Activated naive CD8-positive, alpha-beta T cell treated with anti-CD3 and anti-CD28 coated beads, Interleukin-2, amount 10 ng/mL, durations not matched to agents 7 days and 5 days (primary cell): Measurements from ENCODE around the gene HBS1L. TPM values are rescaled to one million over a fixed set of nuclear protein-coding genes. Genes with fewer than 3 reads are reported as not detected.

Experiments used
- ATAC-seq: fragments of 150-1000 bp; cut with Tn5 transposase; one replicate; pipeline ENCODE4 v1.10.0; 2021; ENCODE audit warnings: low read depth, moderate library complexity
- POLR2A ChIA-PET: fragments of 350-600 bp; sonication (Branson Sonifier 250); formaldehyde crosslinking; loops from one replicate; lab custom pipeline; 2021; ENCODE audit warnings: antibody characterized with exemption; lab: Charles Lee
- DNase-seq: peaks from one replicate; pipeline ENCODE4 v3.0.0; 2021
- H3K27ac Mint-ChIP-seq: one replicate; pipeline ENCODE4 v1.8.0; 2022; ENCODE audit warnings: mild to moderate bottlenecking, mixed read lengths
- H3K27me3 Mint-ChIP-seq: one replicate; pipeline ENCODE4 v1.8.0; 2022; ENCODE audit warnings: mild to moderate bottlenecking, moderate library complexity, mixed read lengths
- H3K36me3 Mint-ChIP-seq: one replicate; pipeline ENCODE4 v1.8.0; 2021; ENCODE audit warnings: mild to moderate bottlenecking, mixed read lengths
- H3K4me1 Mint-ChIP-seq: one replicate; pipeline ENCODE4 v1.8.0; 2021; ENCODE audit warnings: mixed read lengths
- H3K4me3 Mint-ChIP-seq: one replicate; pipeline ENCODE4 v1.8.0; 2022; ENCODE audit warnings: mild to moderate bottlenecking, moderate library complexity, mixed read lengths
- H3K9me3 Mint-ChIP-seq: one replicate; pipeline ENCODE4 v1.8.0; 2021; ENCODE audit warnings: mixed read lengths
- total RNA-seq, 2 experiments: library from RNA; stranded (reverse); gene quantifications; one replicate each; pipeline ENCODE4 v1.2.3, GENCODE V29; 2021

HBS1L gene
- total RNA-seq, 2 experiments from 2014 or later: 72.6 to 72.7 TPM

DNA sequence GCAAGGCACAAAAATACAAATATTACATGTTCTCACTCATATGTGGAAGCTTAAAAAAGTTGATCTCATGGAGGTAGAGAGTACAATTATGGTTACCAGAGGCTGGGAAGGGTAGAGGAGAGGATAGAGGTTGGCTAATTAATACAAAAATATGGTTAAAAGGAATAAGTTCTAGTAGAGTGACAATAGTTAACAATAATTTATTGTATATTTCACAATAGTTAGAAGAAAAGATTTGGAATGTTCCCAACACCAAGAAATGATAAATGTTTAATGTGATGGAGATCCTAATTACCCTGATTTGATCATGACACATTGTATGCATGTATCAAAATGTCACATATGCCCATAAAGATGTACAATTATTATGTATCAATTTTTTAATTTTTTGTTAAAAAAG is 106.5 kb downstream of the HBS1L start:
- no peak overlapping the region for H3K27ac Mint-ChIP-seq
- no peaks in the 10 kb centered on the region for H3K27me3 Mint-ChIP-seq
- ATAC-seq (no peak), DNase-seq (no peak)
- H3K4me1 Mint-ChIP-seq: no peaks in the 10 kb centered on the region
- no peaks in the 10 kb centered on the region for H3K36me3 Mint-ChIP-seq
- no peaks in the 10 kb centered on the region for H3K9me3 Mint-ChIP-seq
- POLR2A ChIA-PET: no interaction called here
- H3K4me3 Mint-ChIP-seq: no peak overlapping the region

DNA sequence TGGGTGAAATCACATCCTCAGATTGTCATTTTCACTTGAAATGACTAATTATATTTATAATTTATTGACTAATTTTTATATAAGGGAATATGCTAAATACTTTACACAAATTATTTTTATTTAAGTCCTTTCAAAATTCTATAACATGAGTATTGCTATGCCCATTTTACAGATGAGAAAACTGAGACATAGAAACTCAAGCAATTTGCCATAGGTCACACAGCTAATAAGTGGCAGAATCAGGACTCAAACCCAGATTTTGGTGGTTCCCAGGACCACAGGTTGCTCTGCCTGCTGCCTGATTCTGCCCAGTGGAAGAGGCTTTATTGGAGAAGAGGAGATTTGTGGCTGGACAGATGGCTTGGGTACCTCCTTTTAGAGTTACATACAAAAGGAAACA is 109.6 kb downstream of the HBS1L start:
- Mint-ChIP-seq H3K27ac (no peak overlapping the region), H3K4me3 (no peak overlapping the region), H3K9me3 (no peaks in the 10 kb centered on the region), H3K36me3 (no peaks in the 10 kb centered on the region), H3K4me1 (no peaks in the 10 kb centered on the region), H3K27me3 (no peaks in the 10 kb centered on the region)
- ATAC-seq (no peak), DNase-seq (no peak)
- POLR2A ChIA-PET: no interaction called here

DNA sequence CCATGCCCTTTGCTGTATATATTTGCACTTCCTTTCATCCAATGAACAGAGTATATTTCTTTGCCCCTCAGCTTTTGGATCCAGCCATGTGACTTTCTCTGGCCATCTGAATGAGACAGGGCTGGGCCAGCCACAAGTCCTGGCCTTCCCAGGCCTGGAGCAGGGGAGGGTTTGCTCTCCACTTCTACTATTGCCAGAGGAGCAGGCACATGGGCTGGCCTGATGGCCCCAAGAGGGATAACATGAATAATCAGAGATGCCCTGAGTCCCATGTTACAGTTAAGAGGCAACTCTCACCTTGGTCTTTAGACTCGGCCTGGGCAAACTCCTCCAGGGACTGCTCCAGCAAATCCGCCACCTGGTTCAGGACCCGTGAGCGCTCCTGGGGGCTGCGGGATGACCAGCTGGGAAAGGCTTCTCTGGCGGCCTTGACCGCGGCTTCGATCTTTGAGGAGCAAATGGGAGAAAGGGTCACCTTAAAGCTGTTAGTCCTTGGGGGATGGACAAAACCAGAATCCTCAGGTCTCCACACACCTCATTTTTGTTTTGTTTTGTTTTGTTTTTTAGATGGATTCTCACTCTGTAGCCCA is 111.0 kb downstream of the HBS1L start:
- H3K4me3 Mint-ChIP-seq: no peak overlapping the region
- no peaks in the 10 kb centered on the region for H3K9me3 Mint-ChIP-seq
- POLR2A ChIA-PET: no interaction called here
- no peak for ATAC-seq
- DNase-seq: no peak
- no peak overlapping the region for H3K27ac Mint-ChIP-seq
- peaks cover 7% of the 10 kb centered on the region for H3K4me1 Mint-ChIP-seq
- H3K36me3 Mint-ChIP-seq: no peaks in the 10 kb centered on the region
- no peaks in the 10 kb centered on the region for H3K27me3 Mint-ChIP-seq

DNA sequence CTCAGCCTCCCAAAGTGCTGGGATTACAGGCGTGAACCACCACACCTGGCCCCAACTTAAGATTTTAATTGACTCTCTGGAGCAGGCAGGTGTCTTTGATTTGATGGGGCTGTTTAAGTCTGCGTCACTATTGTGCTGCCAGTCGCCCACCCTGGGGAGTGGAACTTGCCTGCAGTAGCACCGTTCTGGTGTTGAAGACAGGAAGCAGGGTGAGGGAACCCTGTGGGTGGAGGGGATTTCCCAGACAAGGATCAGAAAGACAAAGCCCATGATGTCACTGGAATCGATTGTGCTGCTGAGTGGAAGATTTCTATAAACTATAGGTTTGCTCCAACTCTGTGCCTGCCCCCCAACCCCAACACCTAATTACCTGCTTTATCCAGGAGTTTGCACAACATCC is 115.7 kb downstream of the HBS1L start:
- ATAC-seq (peak; percentile 85), DNase-seq (no peak)
- no peaks in the 10 kb centered on the region for H3K36me3 Mint-ChIP-seq
- H3K27me3 Mint-ChIP-seq: no peaks in the 10 kb centered on the region
- POLR2A ChIA-PET: no interaction called here
- no peaks in the 10 kb centered on the region for H3K9me3 Mint-ChIP-seq
- peaks cover 7% of the 10 kb centered on the region for H3K4me1 Mint-ChIP-seq
- H3K27ac Mint-ChIP-seq: no peak overlapping the region
- H3K4me3 Mint-ChIP-seq: no peak overlapping the region

DNA sequence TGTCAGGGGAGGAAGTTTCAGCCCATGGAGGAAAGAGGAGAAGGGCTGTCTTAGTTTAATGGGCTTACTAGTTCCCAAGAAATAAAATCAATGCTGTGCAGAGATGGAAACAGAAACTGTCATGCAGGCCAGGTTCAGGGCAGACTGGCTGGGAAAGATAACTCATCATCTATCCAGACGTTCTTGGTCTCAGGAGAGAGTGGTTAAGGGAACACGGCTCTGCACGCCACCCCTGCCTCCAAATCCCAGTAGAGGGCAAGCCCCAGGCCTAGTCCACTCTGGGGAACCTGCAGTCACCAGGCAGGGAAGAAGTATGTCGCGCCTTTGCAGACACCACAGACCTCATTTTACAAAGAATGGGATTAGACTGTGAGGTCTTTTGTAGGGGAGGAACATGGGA is 117.2 kb downstream of the HBS1L start:
- Mint-ChIP-seq H3K4me3 (no peak overlapping the region), H3K27me3 (no peaks in the 10 kb centered on the region)
- ATAC-seq: no peak

DNA sequence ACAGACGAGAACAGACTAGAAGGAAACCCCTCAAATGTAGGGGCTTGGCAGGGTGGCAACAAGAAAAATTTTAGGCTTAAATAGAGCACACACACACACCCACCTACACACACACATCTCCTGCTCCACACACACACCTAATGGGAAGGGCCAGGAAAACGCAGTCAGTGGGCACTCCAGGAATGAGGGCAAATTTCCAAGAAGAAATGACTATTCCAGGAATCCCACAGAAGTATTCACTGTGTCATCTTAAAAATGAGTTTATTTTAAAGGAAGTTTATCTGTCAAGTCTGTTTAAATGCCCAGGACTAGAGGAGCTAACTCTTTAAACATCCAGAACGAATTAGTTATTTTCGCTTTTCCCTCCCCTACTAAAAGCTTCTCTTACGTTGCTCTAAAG is 117.7 kb downstream of the HBS1L start:
- peaks cover 7% of the 10 kb centered on the region for H3K4me1 Mint-ChIP-seq
- no peaks in the 10 kb centered on the region for H3K27me3 Mint-ChIP-seq
- H3K9me3 Mint-ChIP-seq: no peaks in the 10 kb centered on the region
- no peak for ATAC-seq
- no peak overlapping the region for H3K27ac Mint-ChIP-seq
- POLR2A ChIA-PET: no interaction called here
- H3K4me3 Mint-ChIP-seq: no peak overlapping the region
- DNase-seq: no peak
- H3K36me3 Mint-ChIP-seq: no peaks in the 10 kb centered on the region

More for the DNA sequence above, 117.2 kb downstream of the HBS1L start:
- H3K27ac Mint-ChIP-seq: no peak overlapping the region
- no peak for DNase-seq
- POLR2A ChIA-PET: no interaction called here
- no peaks in the 10 kb centered on the region for H3K36me3 Mint-ChIP-seq
- H3K4me1 Mint-ChIP-seq: peaks cover 7% of the 10 kb centered on the region
- no peaks in the 10 kb centered on the region for H3K9me3 Mint-ChIP-seq

DNA sequence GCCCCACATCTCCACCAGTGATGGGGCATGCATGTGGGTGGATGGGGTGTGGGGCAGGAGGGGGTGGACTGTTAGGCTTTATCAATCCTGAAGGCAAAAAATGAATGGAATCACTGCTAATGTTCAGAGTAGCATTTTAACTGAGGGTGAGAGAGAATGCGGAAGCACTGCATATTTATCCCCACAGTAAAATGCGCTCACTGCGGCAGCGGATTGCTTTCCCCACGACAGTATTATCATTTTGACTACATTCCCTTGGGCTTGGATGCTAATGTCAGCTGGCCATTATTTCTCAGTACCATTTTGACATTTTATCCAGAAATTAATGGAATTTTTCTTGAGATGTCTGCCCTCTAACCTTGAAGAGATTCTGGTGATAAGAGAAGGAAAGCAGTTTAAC is 118.1 kb downstream of the HBS1L start:
- POLR2A ChIA-PET: no interaction called here
- peaks cover 7% of the 10 kb centered on the region for H3K4me1 Mint-ChIP-seq
- no peak overlapping the region for H3K27ac Mint-ChIP-seq

DNA sequence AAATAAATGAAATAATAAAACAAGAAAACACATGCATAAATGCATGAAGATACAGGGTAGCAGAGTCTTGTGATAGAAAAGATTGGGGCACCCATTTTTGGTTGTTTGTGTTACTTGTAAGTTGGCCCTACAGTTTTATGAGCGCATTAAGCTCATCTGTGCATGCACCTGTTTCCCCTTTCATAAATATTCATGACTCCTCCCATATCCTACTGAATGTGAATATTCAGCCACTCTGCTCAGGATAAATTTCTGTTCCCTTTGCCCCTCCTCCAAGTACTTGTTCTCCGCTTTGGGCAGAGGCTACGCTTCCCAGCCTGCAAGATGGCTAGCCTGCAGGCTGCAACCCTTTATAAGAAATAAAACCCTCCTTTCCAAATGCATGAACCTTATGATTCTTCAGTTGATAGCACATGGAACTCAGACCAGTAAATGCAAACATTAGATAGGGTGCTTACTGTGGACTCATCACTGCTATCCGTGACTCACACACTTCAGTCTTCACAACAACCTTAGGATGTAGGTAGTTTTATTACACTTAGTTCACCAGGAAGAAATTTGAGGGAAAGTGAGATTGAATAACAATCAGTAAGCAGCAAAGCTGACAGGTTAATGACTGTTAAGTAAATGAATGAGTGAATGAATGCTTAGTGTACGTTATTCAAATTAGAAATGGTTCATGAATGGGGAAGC is 119.7 kb downstream of the HBS1L start:
- no peak for ATAC-seq
- no peaks in the 10 kb centered on the region for H3K36me3 Mint-ChIP-seq
- no peak for DNase-seq
- no peaks in the 10 kb centered on the region for H3K9me3 Mint-ChIP-seq
- H3K27me3 Mint-ChIP-seq: no peaks in the 10 kb centered on the region
- no peak overlapping the region for H3K4me3 Mint-ChIP-seq
- no peak overlapping the region for H3K27ac Mint-ChIP-seq
- peaks cover 7% of the 10 kb centered on the region for H3K4me1 Mint-ChIP-seq
- POLR2A ChIA-PET: no interaction called here

More for the DNA sequence above, 118.1 kb downstream of the HBS1L start:
- H3K4me3 Mint-ChIP-seq: no peak overlapping the region
- H3K27me3 Mint-ChIP-seq: no peaks in the 10 kb centered on the region
- no peak for ATAC-seq
- no peak for DNase-seq
- H3K36me3 Mint-ChIP-seq: no peaks in the 10 kb centered on the region
- no peaks in the 10 kb centered on the region for H3K9me3 Mint-ChIP-seq

DNA sequence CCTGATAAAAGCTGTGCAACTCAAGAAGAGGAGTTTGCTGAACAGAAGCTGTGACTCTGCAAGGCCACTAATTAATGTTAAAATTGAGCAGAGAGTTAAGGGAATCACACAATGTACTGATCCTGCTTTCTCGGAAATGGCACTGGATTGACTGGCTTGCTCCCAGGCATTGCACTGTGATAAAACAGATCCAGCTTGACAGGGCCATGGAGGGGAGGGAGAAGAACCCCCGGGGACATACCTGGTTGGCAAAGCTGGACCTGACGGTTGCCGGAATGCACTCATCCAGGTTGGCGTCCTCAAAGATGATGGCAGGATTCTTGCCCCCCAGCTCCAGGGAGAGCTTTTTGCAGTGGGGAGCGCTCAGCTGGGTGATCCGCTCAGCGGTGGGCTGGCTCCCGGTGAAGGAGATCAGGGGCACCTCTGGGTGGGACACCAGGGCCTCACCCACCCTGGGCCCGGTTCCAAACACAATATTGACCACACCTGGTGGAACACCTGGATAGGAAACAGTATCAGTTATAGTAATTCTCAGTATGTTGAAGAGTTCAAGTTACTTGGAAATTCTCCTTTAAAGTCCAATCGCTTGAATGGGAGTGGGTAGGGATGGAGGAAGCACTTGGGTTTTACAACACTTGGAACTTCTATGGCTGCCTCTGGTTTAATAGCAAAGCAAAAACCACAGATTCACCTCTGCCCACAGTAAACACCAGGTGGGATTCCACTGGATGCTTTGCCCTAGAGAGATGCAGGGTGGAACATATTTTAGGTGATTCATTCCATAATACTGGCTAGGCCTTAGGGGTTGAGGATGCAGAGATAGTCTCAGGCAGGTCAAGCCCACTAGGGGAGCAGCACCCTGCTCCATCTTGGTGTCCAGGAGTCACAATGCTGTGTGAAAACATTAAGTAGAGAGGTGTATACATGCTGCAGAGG is 121.8 kb downstream of the HBS1L start:
- Mint-ChIP-seq H3K4me3 (no peak overlapping the region), H3K9me3 (no peaks in the 10 kb centered on the region), H3K27ac (no peak overlapping the region), H3K36me3 (peaks cover 1% of the 10 kb centered on the region), H3K27me3 (no peaks in the 10 kb centered on the region), H3K4me1 (peaks cover 1% of the 10 kb centered on the region)
- POLR2A ChIA-PET: no interaction called here
- DNase-seq: no peak
- ATAC-seq: no peak

DNA sequence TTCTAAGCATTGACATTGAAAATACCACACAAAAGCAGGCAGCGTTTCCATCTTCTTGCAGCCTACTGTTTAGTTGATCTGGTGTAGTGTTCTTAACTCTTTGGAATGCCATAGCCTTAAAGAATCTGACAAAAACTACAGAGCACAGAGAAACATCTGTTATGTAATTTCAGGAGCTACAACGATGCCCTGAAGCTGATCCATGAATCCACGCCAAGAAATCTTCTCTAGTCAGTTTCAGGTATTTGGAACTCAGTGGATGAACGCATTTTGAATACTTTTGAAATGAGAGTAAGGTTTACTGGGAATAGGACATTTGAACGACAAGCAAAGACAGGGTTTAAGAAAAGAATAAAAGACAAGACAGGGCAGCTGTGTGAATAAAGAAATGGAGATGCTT is 122.5 kb downstream of the HBS1L start:
- no peaks in the 10 kb centered on the region for H3K9me3 Mint-ChIP-seq
- H3K4me3 Mint-ChIP-seq: no peak overlapping the region
- H3K4me1 Mint-ChIP-seq: peaks cover 4% of the 10 kb centered on the region
- ATAC-seq (no peak), DNase-seq (no peak)
- no peak overlapping the region for H3K27ac Mint-ChIP-seq
- peaks cover 1% of the 10 kb centered on the region for H3K36me3 Mint-ChIP-seq
- no peaks in the 10 kb centered on the region for H3K27me3 Mint-ChIP-seq
- POLR2A ChIA-PET: no interaction called here

DNA sequence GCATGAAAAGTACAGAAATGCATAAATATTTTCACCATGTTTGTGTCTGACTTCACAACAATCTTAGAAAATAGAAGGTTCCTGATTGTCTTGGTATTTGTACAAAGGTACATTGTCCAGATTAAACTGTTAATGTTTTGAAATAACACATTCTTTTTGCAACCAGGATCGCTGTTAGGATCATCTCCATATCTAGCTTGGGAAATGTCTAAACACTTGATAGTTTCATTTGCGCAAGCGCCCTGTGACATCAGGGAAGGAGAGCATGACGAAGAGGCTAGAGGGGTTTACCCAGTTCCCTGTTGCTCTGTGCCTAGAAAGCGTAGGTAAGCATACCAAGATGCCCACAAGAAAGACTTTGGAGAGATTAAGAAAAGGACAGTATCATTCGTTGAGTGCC is 124.2 kb downstream of the HBS1L start:
- Mint-ChIP-seq H3K4me1 (peaks cover 4% of the 10 kb centered on the region), H3K4me3 (no peak overlapping the region), H3K27me3 (no peaks in the 10 kb centered on the region), H3K36me3 (peaks cover 1% of the 10 kb centered on the region), H3K27ac (no peak overlapping the region), H3K9me3 (no peaks in the 10 kb centered on the region)
- DNase-seq: no peak
- POLR2A ChIA-PET: no interaction called here
- ATAC-seq: no peak

DNA sequence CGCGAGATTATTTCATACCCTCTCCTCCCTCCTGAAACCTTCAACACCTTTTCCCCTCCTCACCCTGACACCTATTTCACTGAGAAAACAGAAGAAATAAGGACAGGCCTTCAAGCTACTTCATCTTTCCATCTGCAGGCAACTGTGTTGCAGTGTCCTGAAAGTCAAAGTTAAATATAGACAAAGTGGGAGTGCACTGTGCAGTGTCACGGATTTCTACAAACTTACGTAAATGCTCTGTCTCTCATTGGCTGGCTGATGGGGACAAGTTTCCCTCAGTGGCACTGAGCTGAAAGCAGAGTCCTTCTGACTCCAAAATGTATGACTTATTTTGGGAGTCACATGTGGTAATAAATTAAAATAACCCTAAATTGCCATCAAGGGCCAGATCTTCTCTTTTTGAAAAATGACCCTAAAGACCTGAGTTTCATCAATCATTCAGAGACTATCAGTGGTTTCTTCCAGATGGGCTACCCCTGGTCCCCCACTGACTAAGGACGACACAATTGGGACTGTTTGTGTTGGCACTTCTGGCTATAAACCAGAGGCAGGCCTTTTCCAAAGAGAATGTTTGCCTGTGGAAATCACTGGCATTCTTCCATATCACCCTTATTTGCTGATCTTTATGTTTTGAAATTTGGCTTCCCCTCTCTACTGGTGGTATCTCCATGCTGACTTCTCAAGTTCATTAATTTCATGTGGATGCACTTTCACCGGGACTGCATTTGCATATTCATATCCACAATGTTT is 126.3 kb downstream of the HBS1L start:
- H3K9me3 Mint-ChIP-seq: no peaks in the 10 kb centered on the region
- H3K27ac Mint-ChIP-seq: no peak overlapping the region
- DNase-seq (no peak), ATAC-seq (no peak)
- POLR2A ChIA-PET: no interaction called here
- H3K4me3 Mint-ChIP-seq: no peak overlapping the region
- no peaks in the 10 kb centered on the region for H3K27me3 Mint-ChIP-seq
- peaks cover 4% of the 10 kb centered on the region for H3K4me1 Mint-ChIP-seq
- H3K36me3 Mint-ChIP-seq: peaks cover 1% of the 10 kb centered on the region

DNA sequence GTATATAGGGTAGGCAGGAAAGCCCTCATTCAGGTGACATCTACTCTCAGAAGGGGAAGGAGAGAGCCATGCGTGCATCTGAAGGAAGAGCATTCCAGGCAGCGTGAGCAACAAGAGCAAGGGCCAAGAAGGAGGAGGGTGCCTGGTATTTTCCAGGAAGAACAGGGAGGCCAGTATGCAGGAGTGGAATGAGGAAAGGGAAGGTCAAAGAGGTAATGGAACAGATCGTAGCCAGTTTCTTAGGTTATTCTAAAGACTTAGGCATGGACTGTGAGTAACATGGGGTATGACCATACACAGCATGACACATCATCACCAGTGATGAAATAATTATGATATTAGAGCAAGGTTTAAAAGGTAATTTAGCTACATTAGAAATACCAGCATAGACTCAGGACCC is 128.8 kb downstream of the HBS1L start:
- H3K4me3 Mint-ChIP-seq: no peak overlapping the region
- H3K27me3 Mint-ChIP-seq: no peaks in the 10 kb centered on the region
- peaks cover 1% of the 10 kb centered on the region for H3K36me3 Mint-ChIP-seq
- POLR2A ChIA-PET: no interaction called here
- DNase-seq (no peak), ATAC-seq (no peak)
- H3K9me3 Mint-ChIP-seq: no peaks in the 10 kb centered on the region
- H3K4me1 Mint-ChIP-seq: peaks cover 4% of the 10 kb centered on the region
- H3K27ac Mint-ChIP-seq: no peak overlapping the region
